ENCODE measurements around the gene C3orf18. TPM values are rescaled to one million over a fixed set of nuclear protein-coding genes. Genes with fewer than 3 reads are reported as not detected.
"Not testable (repeated sequence)": the region's sequence is repeated elsewhere in the genome, so short reads cannot be mapped to it uniquely, and the experiment has no call there.

The C3orf18 gene
- polyA plus RNA-seq, 1 donor = 23.5 TPM

- peak; percentile 38 for DNase-seq
These were observed 48.0 kb downstream of the C3orf18 start for GRCh38 chr3:50519471-50520089.

- no peak for DNase-seq
These were observed 49.1 kb downstream of the C3orf18 start for GRCh38 chr3:50518436-50518835.

- no peak for DNase-seq
These were observed 49.8 kb downstream of the C3orf18 start for GRCh38 chr3:50517721-50518206.

- no peak for DNase-seq
These were observed 51.1 kb downstream of the C3orf18 start for GRCh38 chr3:50516440-50516871.

GRCh38 chr3:50515565-50516439, 51.7 kb downstream of the C3orf18 start:
- peak; percentile 53 for DNase-seq

- not testable (repeated sequence) for DNase-seq
These were observed 54.6 kb downstream of the C3orf18 start for GRCh38 chr3:50512908-50513307.

GRCh38 chr3:50512131-50512530, 55.4 kb downstream of the C3orf18 start:
- DNase-seq = no peak

GRCh38 chr3:50510325-50510724, 57.2 kb downstream of the C3orf18 start:
- DNase-seq = no peak

GRCh38 chr3:50509715-50510114, 57.8 kb downstream of the C3orf18 start:
- no peak for DNase-seq

GRCh38 chr3:50508821-50509220, 58.7 kb downstream of the C3orf18 start:
- DNase-seq = no peak

Other genes starting within 250 kb of the C3orf18 start
- gene HYAL2, start 245.0 kb downstream of the C3orf18 start, polyA plus RNA-seq (ENCODE audit: insufficient read length) = 39.2 TPM
- 17.7 TPM for gene TUSC2, start 239.5 kb downstream of the C3orf18 start, polyA plus RNA-seq (ENCODE audit: insufficient read length)
- gene RASSF1, start 226.9 kb downstream of the C3orf18 start, polyA plus RNA-seq (ENCODE audit: insufficient read length) = 36.3 TPM
- 1.4 TPM for gene ZMYND10, start 222.0 kb downstream of the C3orf18 start, polyA plus RNA-seq (ENCODE audit: insufficient read length)
- gene NPRL2, start 217.0 kb downstream of the C3orf18 start, polyA plus RNA-seq (ENCODE audit: insufficient read length) = 17.6 TPM
- 8.5 TPM for gene CYB561D2, start 216.9 kb downstream of the C3orf18 start, polyA plus RNA-seq (ENCODE audit: insufficient read length)
- gene TMEM115, start 208.2 kb downstream of the C3orf18 start, polyA plus RNA-seq (ENCODE audit: insufficient read length) = 25.7 TPM
- gene CACNA2D2, start 64.1 kb downstream of the C3orf18 start, polyA plus RNA-seq (ENCODE audit: insufficient read length) = 8.2 TPM
- 21.7 TPM for gene HEMK1, start 1.8 kb upstream of the C3orf18 start, polyA plus RNA-seq (ENCODE audit: insufficient read length)
- 16.5 TPM for gene CISH, start 44.0 kb upstream of the C3orf18 start, polyA plus RNA-seq (ENCODE audit: insufficient read length)
- gene MAPKAPK3, start 49.4 kb upstream of the C3orf18 start, polyA plus RNA-seq (ENCODE audit: insufficient read length) = 30.8 TPM
- 0.14 TPM for gene DOCK3, start 107.2 kb upstream of the C3orf18 start, polyA plus RNA-seq (ENCODE audit: insufficient read length)

Measured in hindlimb muscle (tissue), 1 donor.